Head of caudate nucleus (tissue), 42 donors: ENCODE data around the gene INF2.
"Not testable (repeated sequence)": the region's sequence is repeated elsewhere in the genome, so short reads cannot be mapped to it uniquely, and the experiment has no call there.

ENCODE experiments used
- DNase-seq, 42 donors: peaks; one replicate each; pipeline versions ENCODE4 v3.0.0 to v3.0.0-alpha.2; 2020 to 2021; ENCODE audit warnings: mixed read lengths in 7 of 42
- intact Hi-C: fragments of 100-400 bp; cut with DNase I; formaldehyde crosslinking; loops from one replicate; pipeline ENCODE4 v1.15.0; 2022

INF2 gene

GRCh38 chr14:104671330-104671977 lies 18.0 kb upstream of the INF2 start:
- intact Hi-C loops, DNase-seq: not testable (repeated sequence)

- DNase-seq, intact Hi-C loops: not testable (repeated sequence)
Measured at GRCh38 chr14:104672119-104672518, 17.3 kb upstream of the INF2 start.

- intact Hi-C loops: no loop called here
- no peak for DNase-seq
Measured at GRCh38 chr14:104673481-104673880, 15.9 kb upstream of the INF2 start.

GRCh38 chr14:104675447-104675846 lies 14.0 kb upstream of the INF2 start:
- intact Hi-C loops: no loop called here
- DNase-seq: no peak

- intact Hi-C loops: no loop called here
- DNase-seq: no peak
Measured at GRCh38 chr14:104676130-104676693, 13.2 kb upstream of the INF2 start.

- DNase-seq: peak in 10 of 42 donors; percentile 4 to 48 (median 30)
- intact Hi-C loops: no loop called here
Measured at GRCh38 chr14:104676694-104677511, 12.5 kb upstream of the INF2 start.

- intact Hi-C loops: no loop called here
- DNase-seq: peak; percentile 59 to 93 (median 80)
Measured at GRCh38 chr14:104677512-104678332, 11.7 kb upstream of the INF2 start.

GRCh38 chr14:104678346-104678745 lies 11.1 kb upstream of the INF2 start:
- intact Hi-C loops: no loop called here
- peak in 15 of 42 donors; percentile 19 to 67 (median 43) for DNase-seq

GRCh38 chr14:104678901-104679705 lies 10.3 kb upstream of the INF2 start:
- DNase-seq: peak in 40 of 42 donors; percentile 57 to 92 (median 79)
- intact Hi-C loops: no loop called here

GRCh38 chr14:104680056-104680805 lies 9.2 kb upstream of the INF2 start:
- peak in 34 of 42 donors; percentile 54 to 91 (median 76) for DNase-seq
- intact Hi-C loops: no loop called here

- DNase-seq: peak; percentile 77 to 96 (median 89)
- intact Hi-C loops: no loop called here
Measured at GRCh38 chr14:104680806-104681688, 8.4 kb upstream of the INF2 start.

- intact Hi-C loops: no loop called here
- DNase-seq: peak; percentile 77 to 95 (median 88)
Measured at GRCh38 chr14:104681689-104682074, 7.7 kb upstream of the INF2 start.

GRCh38 chr14:104682107-104682593 lies 7.3 kb upstream of the INF2 start:
- DNase-seq: peak in 6 of 42 donors; percentile 21 to 46 (median 36)
- intact Hi-C loops: no loop called here

- intact Hi-C loops: no loop called here
- DNase-seq: peak in 6 of 42 donors; percentile 3 to 49 (median 38)
Measured at GRCh38 chr14:104683653-104684448, 5.6 kb upstream of the INF2 start.

GRCh38 chr14:104684449-104684821 lies 5.0 kb upstream of the INF2 start:
- intact Hi-C loops: no loop called here
- DNase-seq: peak in 3 of 42 donors; percentile 16 to 49 (median 45)
